Stimulated activated CD8-positive, alpha-beta memory T cell treated with anti-CD3 and anti-CD28 coated beads, Interleukin-4, amount 100 ng/mL, for 1 hour (primary cell): ENCODE measurements around the gene BAHCC1.

Experiments used
- DNase-seq, 2 donors: peaks; one replicate each; pipeline ENCODE4 v3.0.0-alpha.2; 2020; ENCODE audit warnings: low read depth in 2 of 2, low spot score in 1 of 2

Gene BAHCC1

GRCh38 chr17:81489998-81490992 is 95.0 kb downstream of the BAHCC1 start:
- no peak for DNase-seq

- no peak for DNase-seq
Observed at GRCh38 chr17:81491181-81491581, 95.9 kb downstream of the BAHCC1 start.

GRCh38 chr17:81491761-81492160 is 96.5 kb downstream of the BAHCC1 start:
- DNase-seq: no peak

- no peak for DNase-seq
Observed at GRCh38 chr17:81492202-81492601, 96.9 kb downstream of the BAHCC1 start.

GRCh38 chr17:81492706-81493105 is 97.4 kb downstream of the BAHCC1 start:
- no peak for DNase-seq

GRCh38 chr17:81493198-81494038 is 98.2 kb downstream of the BAHCC1 start:
- no peak for DNase-seq

GRCh38 chr17:81494626-81495377 is 99.5 kb downstream of the BAHCC1 start:
- DNase-seq: no peak

- DNase-seq: no peak
Observed at GRCh38 chr17:81498953-81499600, 103.8 kb downstream of the BAHCC1 start.

- no peak for DNase-seq
Observed at GRCh38 chr17:81499601-81499970, 104.3 kb downstream of the BAHCC1 start.

- DNase-seq: no peak
Observed at GRCh38 chr17:81500047-81500446, 104.8 kb downstream of the BAHCC1 start.

GRCh38 chr17:81502471-81503017 is 107.3 kb downstream of the BAHCC1 start:
- no peak for DNase-seq

GRCh38 chr17:81503619-81504018 is 108.4 kb downstream of the BAHCC1 start:
- no peak for DNase-seq

GRCh38 chr17:81508639-81509206 is 113.5 kb downstream of the BAHCC1 start:
- DNase-seq: no peak

GRCh38 chr17:81509207-81509971 is 114.1 kb downstream of the BAHCC1 start:
- no peak for DNase-seq

- DNase-seq: no peak
Observed at GRCh38 chr17:81509972-81510784, 114.9 kb downstream of the BAHCC1 start.

- no peak for DNase-seq
Observed at GRCh38 chr17:81510785-81511553, 115.7 kb downstream of the BAHCC1 start.

GRCh38 chr17:81511554-81511803 is 116.2 kb downstream of the BAHCC1 start:
- DNase-seq: no peak
